ENCODE data around the gene POMGNT1. TPM values are rescaled to one million over a fixed set of nuclear protein-coding genes. Genes with fewer than 3 reads are reported as not detected.

The POMGNT1 gene
- total and polyA plus RNA-seq, 4 donors: 39.8 to 132 (median 108) TPM

- 90% methylated on average over 1 of the region's 2 CpGs for WGBS (ENCODE audit: insufficient coverage)
- DNase-seq (ENCODE audit: low read depth in 4 of 6, low spot score in 6 of 6): no peak
- H3K4me3 ChIP-seq (ENCODE audit: low read depth, low read length): no peak overlapping the region
- H3K4me1 ChIP-seq (ENCODE audit: control insufficient read depth, insufficient read depth, low read length): peaks cover 12% of the 10 kb centered on the region
- H3K27ac ChIP-seq (ENCODE audit: low read depth, low read length): no peak overlapping the region
- no peaks in the 10 kb centered on the region for H3K27me3 ChIP-seq (ENCODE audit: control insufficient read depth, insufficient read depth, low read length)
- H3K9me3 ChIP-seq (ENCODE audit: control insufficient read depth, insufficient read depth, low read length): no peaks in the 10 kb centered on the region
- H3K36me3 ChIP-seq (ENCODE audit: control insufficient read depth, insufficient read depth, low read length): peaks cover 36% of the 10 kb centered on the region
Observed at GRCh38 chr1:46186076-46186475, 12.2 kb downstream of the POMGNT1 start.

- Histone ChIP-seq H3K4me3 (ENCODE audit: low read depth, low read length) (no peak overlapping the region), H3K27me3 (ENCODE audit: control insufficient read depth, insufficient read depth, low read length) (no peaks in the 10 kb centered on the region), H3K9me3 (ENCODE audit: control insufficient read depth, insufficient read depth, low read length) (no peaks in the 10 kb centered on the region), H3K27ac (ENCODE audit: low read depth, low read length) (no peak overlapping the region), H3K36me3 (ENCODE audit: control insufficient read depth, insufficient read depth, low read length) (peaks cover 26% of the 10 kb centered on the region), H3K4me1 (ENCODE audit: control insufficient read depth, insufficient read depth, low read length) (peaks cover 12% of the 10 kb centered on the region)
- no peak for DNase-seq (ENCODE audit: low read depth in 4 of 6, low spot score in 6 of 6)
- WGBS (ENCODE audit: insufficient coverage): 51% methylated on average over 4 of the region's 7 CpGs
Observed at GRCh38 chr1:46184920-46185658, 13.1 kb downstream of the POMGNT1 start.

- no peaks in the 10 kb centered on the region for H3K9me3 ChIP-seq (ENCODE audit: control insufficient read depth, insufficient read depth, low read length)
- DNase-seq (ENCODE audit: low read depth in 4 of 6, low spot score in 6 of 6): no peak
- H3K27me3 ChIP-seq (ENCODE audit: control insufficient read depth, insufficient read depth, low read length): no peaks in the 10 kb centered on the region
- H3K27ac ChIP-seq (ENCODE audit: low read depth, low read length): no peak overlapping the region
- peaks cover 15% of the 10 kb centered on the region for H3K4me1 ChIP-seq (ENCODE audit: control insufficient read depth, insufficient read depth, low read length)
- H3K36me3 ChIP-seq (ENCODE audit: control insufficient read depth, insufficient read depth, low read length): peaks cover 16% of the 10 kb centered on the region
- H3K4me3 ChIP-seq (ENCODE audit: low read depth, low read length): no peak overlapping the region
- WGBS (ENCODE audit: insufficient coverage): 88% methylated on average over 11 of the region's 12 CpGs
Observed at GRCh38 chr1:46183926-46184557, 14.2 kb downstream of the POMGNT1 start.

GRCh38 chr1:46183079-46183847, 15.0 kb downstream of the POMGNT1 start:
- H3K27me3 ChIP-seq (ENCODE audit: control insufficient read depth, insufficient read depth, low read length): no peaks in the 10 kb centered on the region
- peak in 1 of 6 donors; percentile 55 for DNase-seq (ENCODE audit: low read depth in 4 of 6, low spot score in 6 of 6)
- no peaks in the 10 kb centered on the region for H3K9me3 ChIP-seq (ENCODE audit: control insufficient read depth, insufficient read depth, low read length)
- H3K4me3 ChIP-seq (ENCODE audit: low read depth, low read length): no peak overlapping the region
- H3K4me1 ChIP-seq (ENCODE audit: control insufficient read depth, insufficient read depth, low read length): peaks cover 15% of the 10 kb centered on the region
- 50% methylated on average over 5 of the region's 8 CpGs for WGBS (ENCODE audit: insufficient coverage)
- no peak overlapping the region for H3K27ac ChIP-seq (ENCODE audit: low read depth, low read length)
- peaks cover 10% of the 10 kb centered on the region for H3K36me3 ChIP-seq (ENCODE audit: control insufficient read depth, insufficient read depth, low read length)

GRCh38 chr1:46181343-46182260, 16.6 kb downstream of the POMGNT1 start:
- no peak for DNase-seq (ENCODE audit: low read depth in 4 of 6, low spot score in 6 of 6)
- Histone ChIP-seq H3K36me3 (ENCODE audit: control insufficient read depth, insufficient read depth, low read length) (no peaks in the 10 kb centered on the region), H3K27me3 (ENCODE audit: control insufficient read depth, insufficient read depth, low read length) (no peaks in the 10 kb centered on the region), H3K9me3 (ENCODE audit: control insufficient read depth, insufficient read depth, low read length) (no peaks in the 10 kb centered on the region), H3K27ac (ENCODE audit: low read depth, low read length) (no peak overlapping the region), H3K4me1 (ENCODE audit: control insufficient read depth, insufficient read depth, low read length) (peaks cover 15% of the 10 kb centered on the region), H3K4me3 (ENCODE audit: low read depth, low read length) (no peak overlapping the region)
- WGBS (ENCODE audit: insufficient coverage): 86% methylated on average over 6 of the region's 10 CpGs

GRCh38 chr1:46180082-46180616, 18.1 kb downstream of the POMGNT1 start:
- Histone ChIP-seq H3K4me3 (ENCODE audit: low read depth, low read length) (no peak overlapping the region), H3K4me1 (ENCODE audit: control insufficient read depth, insufficient read depth, low read length) (peaks cover 15% of the 10 kb centered on the region), H3K27ac (ENCODE audit: low read depth, low read length) (no peak overlapping the region)

GRCh38 chr1:46179138-46180081, 18.8 kb downstream of the POMGNT1 start:
- Histone ChIP-seq H3K4me3 (ENCODE audit: low read depth, low read length) (no peak overlapping the region), H3K36me3 (ENCODE audit: control insufficient read depth, insufficient read depth, low read length) (no peaks in the 10 kb centered on the region), H3K27ac (ENCODE audit: low read depth, low read length) (no peak overlapping the region), H3K27me3 (ENCODE audit: control insufficient read depth, insufficient read depth, low read length) (no peaks in the 10 kb centered on the region), H3K9me3 (ENCODE audit: control insufficient read depth, insufficient read depth, low read length) (no peaks in the 10 kb centered on the region), H3K4me1 (ENCODE audit: control insufficient read depth, insufficient read depth, low read length) (peaks cover 16% of the 10 kb centered on the region)
- WGBS (ENCODE audit: insufficient coverage): 6% methylated on average over 8 of the region's 10 CpGs
- peak in 5 of 6 donors; percentile 85 to 97 (median 87) for DNase-seq (ENCODE audit: low read depth in 4 of 6, low spot score in 6 of 6)

More at GRCh38 chr1:46180082-46180616, 18.1 kb downstream of the POMGNT1 start:
- no peaks in the 10 kb centered on the region for H3K36me3 ChIP-seq (ENCODE audit: control insufficient read depth, insufficient read depth, low read length)
- WGBS (ENCODE audit: insufficient coverage): 35% methylated on average over 8 of the region's 12 CpGs
- H3K9me3 ChIP-seq (ENCODE audit: control insufficient read depth, insufficient read depth, low read length): no peaks in the 10 kb centered on the region
- peak in 2 of 6 donors; percentile 36 to 90 for DNase-seq (ENCODE audit: low read depth in 4 of 6, low spot score in 6 of 6)
- H3K27me3 ChIP-seq (ENCODE audit: control insufficient read depth, insufficient read depth, low read length): no peaks in the 10 kb centered on the region

GRCh38 chr1:46176211-46176865, 21.9 kb downstream of the POMGNT1 start, which contains the start of gene P3R3URF:
Gene P3R3URF (minus strand): TSS chr1:46176488. CDS start chr1:46176471, 17 bp downstream.
- Histone ChIP-seq H3K36me3 (ENCODE audit: control insufficient read depth, insufficient read depth, low read length) (no peaks in the 10 kb centered on the region), H3K4me1 (ENCODE audit: control insufficient read depth, insufficient read depth, low read length) (peaks cover 13% of the 10 kb centered on the region), H3K27me3 (ENCODE audit: control insufficient read depth, insufficient read depth, low read length) (no peaks in the 10 kb centered on the region), H3K27ac (ENCODE audit: low read depth, low read length) (no peak within 1 kb of the TSS), H3K9me3 (ENCODE audit: control insufficient read depth, insufficient read depth, low read length) (no peaks in the 10 kb centered on the region), H3K4me3 (ENCODE audit: low read depth, low read length) (no peak within 1 kb of the TSS)
- no peak for DNase-seq (ENCODE audit: low read depth in 4 of 6, low spot score in 6 of 6)
- WGBS (ENCODE audit: insufficient coverage): 90% methylated on average over 13 of the region's 13 CpGs

Data from spinal cord (tissue), 10 donors.